ES-I3 (cell line): ENCODE measurements around the gene APMAP.

Source experiments
- H3K36me3 ChIP-seq: 2 replicates; pipeline ENCODE4 v1.6.1; 2013; ENCODE audit warnings: mild to moderate bottlenecking, low read length, control low read depth, moderate library complexity; ENCODE audit not compliant: insufficient read depth
- H3K4me1 ChIP-seq: 2 replicates; pipeline ENCODE4 v1.6.1; 2013; ENCODE audit warnings: mild to moderate bottlenecking, control low read depth, low read length; ENCODE audit not compliant: insufficient read depth
- H3K9ac ChIP-seq: 2 replicates; pipeline ENCODE4 v1.6.1; 2013; ENCODE audit warnings: low read depth, mild to moderate bottlenecking, low read length, moderate library complexity
- H3K9me3 ChIP-seq: 2 replicates; pipeline ENCODE4 v1.6.1; 2013; ENCODE audit warnings: mild to moderate bottlenecking, low read length, moderate library complexity; ENCODE audit not compliant: control insufficient read depth, insufficient read depth

APMAP gene

GRCh38 chr20:24979036-24979960 is 13.3 kb downstream of the APMAP start:
- no peaks in the 10 kb centered on the region for H3K4me1 ChIP-seq
- no peaks in the 10 kb centered on the region for H3K9me3 ChIP-seq
- H3K36me3 ChIP-seq = peaks cover 2% of the 10 kb centered on the region; the same call in 1 of the 2 replicates
- no peak overlapping the region for H3K9ac ChIP-seq

- no peaks in the 10 kb centered on the region for H3K9me3 ChIP-seq
- H3K36me3 ChIP-seq = peaks cover 2% of the 10 kb centered on the region; the same call in 1 of the 2 replicates
These were observed 14.0 kb downstream of the APMAP start for GRCh38 chr20:24978513-24978912.

GRCh38 chr20:24977797-24978196 is 14.8 kb downstream of the APMAP start:
- Histone ChIP-seq H3K4me1 (no peaks in the 10 kb centered on the region), H3K9ac (no peak overlapping the region), H3K36me3 (peaks cover 2% of the 10 kb centered on the region; the same call in 1 of the 2 replicates), H3K9me3 (no peaks in the 10 kb centered on the region)

More at GRCh38 chr20:24978513-24978912, 14.0 kb downstream of the APMAP start:
- no peaks in the 10 kb centered on the region for H3K4me1 ChIP-seq
- H3K9ac ChIP-seq = no peak overlapping the region

GRCh38 chr20:24977336-24977735 is 15.2 kb downstream of the APMAP start:
- Histone ChIP-seq H3K36me3 (peaks cover 2% of the 10 kb centered on the region; the same call in 1 of the 2 replicates), H3K9me3 (no peaks in the 10 kb centered on the region), H3K9ac (no peak overlapping the region), H3K4me1 (no peaks in the 10 kb centered on the region)

GRCh38 chr20:24972341-24972740 is 20.2 kb downstream of the APMAP start:
- Histone ChIP-seq H3K9me3 (no peaks in the 10 kb centered on the region), H3K9ac (no peak overlapping the region), H3K4me1 (no peaks in the 10 kb centered on the region), H3K36me3 (peaks cover 9% of the 10 kb centered on the region)

- H3K4me1 ChIP-seq = no peaks in the 10 kb centered on the region
- no peak overlapping the region for H3K9ac ChIP-seq
- peaks cover 9% of the 10 kb centered on the region for H3K36me3 ChIP-seq
- no peaks in the 10 kb centered on the region for H3K9me3 ChIP-seq
These were observed 21.0 kb downstream of the APMAP start for GRCh38 chr20:24971376-24972101.

GRCh38 chr20:24970754-24971153 is 21.8 kb downstream of the APMAP start:
- Histone ChIP-seq H3K4me1 (no peaks in the 10 kb centered on the region), H3K36me3 (peaks cover 13% of the 10 kb centered on the region), H3K9ac (no peak overlapping the region), H3K9me3 (no peaks in the 10 kb centered on the region)

- H3K9ac ChIP-seq = no peak overlapping the region
- no peaks in the 10 kb centered on the region for H3K9me3 ChIP-seq
- H3K36me3 ChIP-seq = peaks cover 13% of the 10 kb centered on the region
- H3K4me1 ChIP-seq = no peaks in the 10 kb centered on the region
These were observed 22.5 kb downstream of the APMAP start for GRCh38 chr20:24970030-24970553.

- Histone ChIP-seq H3K9me3 (no peaks in the 10 kb centered on the region), H3K4me1 (no peaks in the 10 kb centered on the region), H3K36me3 (peaks cover 13% of the 10 kb centered on the region), H3K9ac (no peak overlapping the region)
These were observed 23.1 kb downstream of the APMAP start for GRCh38 chr20:24969186-24970029.

GRCh38 chr20:24968278-24968800 is 24.2 kb downstream of the APMAP start:
- Histone ChIP-seq H3K9ac (no peak overlapping the region), H3K9me3 (no peaks in the 10 kb centered on the region), H3K36me3 (peaks cover 13% of the 10 kb centered on the region), H3K4me1 (no peaks in the 10 kb centered on the region)

- H3K9ac ChIP-seq = no peak overlapping the region
- peaks cover 17% of the 10 kb centered on the region for H3K36me3 ChIP-seq
- H3K9me3 ChIP-seq = no peaks in the 10 kb centered on the region
- H3K4me1 ChIP-seq = no peaks in the 10 kb centered on the region
These were observed 26.1 kb downstream of the APMAP start for GRCh38 chr20:24966317-24967012.

- H3K9ac ChIP-seq = no peak overlapping the region
- H3K36me3 ChIP-seq = peaks cover 16% of the 10 kb centered on the region
- H3K4me1 ChIP-seq = no peaks in the 10 kb centered on the region
- H3K9me3 ChIP-seq = no peaks in the 10 kb centered on the region
These were observed 27.3 kb downstream of the APMAP start for GRCh38 chr20:24965065-24965919.

GRCh38 chr20:24964506-24964840 is 28.1 kb downstream of the APMAP start:
- peaks cover 12% of the 10 kb centered on the region for H3K36me3 ChIP-seq

More at GRCh38 chr20:24964506-24964840, 28.1 kb downstream of the APMAP start:
- no peaks in the 10 kb centered on the region for H3K4me1 ChIP-seq
- no peaks in the 10 kb centered on the region for H3K9me3 ChIP-seq
- H3K9ac ChIP-seq = no peak overlapping the region
